ENCODE data around the gene RHOJ. TPM values are rescaled to one million over a fixed set of nuclear protein-coding genes. Genes with fewer than 3 reads are reported as not detected.

The RHOJ gene
- total RNA-seq, 1 experiment from 2014 or later: not detected

DNA sequence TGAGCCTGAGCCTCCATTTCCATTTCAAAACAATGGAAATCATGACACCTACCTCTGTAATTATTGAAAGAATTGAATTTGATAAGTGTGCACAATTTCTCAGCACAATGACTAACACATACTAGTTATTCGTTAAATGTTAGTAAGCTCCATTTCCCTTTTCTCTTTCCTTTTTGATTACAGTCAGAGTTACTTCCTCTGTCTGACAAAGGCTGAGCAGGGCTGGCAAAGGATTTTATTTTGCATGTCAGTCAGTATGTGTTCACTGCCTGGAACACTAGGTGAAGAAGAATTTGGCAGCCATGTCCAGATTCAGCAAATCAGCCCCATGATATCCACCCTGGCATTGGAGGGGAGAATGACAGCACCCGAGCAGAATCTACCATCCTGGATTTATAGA, 12.2 kb upstream of the RHOJ start:
- Histone ChIP-seq H3K27me3 (ENCODE audit: control insufficient read depth, insufficient read depth, low read length) (no peaks in the 10 kb centered on the region), H3K4me3 (ENCODE audit: insufficient read depth, low read depth, low read length) (no peak overlapping the region), H3K36me3 (replicated peaks; ENCODE audit: control insufficient read depth, insufficient read depth, low read length) (no peaks in the 10 kb centered on the region)
- no peak for DNase-seq

DNA sequence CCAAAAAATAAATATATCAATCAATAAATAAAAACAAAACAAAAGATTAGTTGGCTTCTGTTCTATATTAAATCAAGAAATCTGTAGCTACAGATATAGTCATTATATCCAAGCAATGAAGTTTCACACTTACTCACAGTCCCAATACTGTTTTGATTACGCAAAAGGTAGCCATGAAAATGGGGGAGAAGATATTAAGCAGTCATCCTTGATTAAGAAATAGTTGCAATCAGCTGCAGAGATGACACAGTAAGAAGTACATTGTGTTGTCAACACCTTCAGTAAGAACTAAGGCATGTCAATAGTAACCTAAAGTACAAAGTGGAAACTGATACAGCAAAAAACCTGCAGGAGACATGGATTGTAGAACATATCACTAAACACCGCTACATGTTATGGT, 11.0 kb upstream of the RHOJ start:
- Histone ChIP-seq H3K36me3 (replicated peaks; ENCODE audit: control insufficient read depth, insufficient read depth, low read length) (no peaks in the 10 kb centered on the region), H3K27me3 (ENCODE audit: control insufficient read depth, insufficient read depth, low read length) (no peaks in the 10 kb centered on the region), H3K4me3 (ENCODE audit: insufficient read depth, low read depth, low read length) (no peak overlapping the region)
- no peak for DNase-seq

DNA sequence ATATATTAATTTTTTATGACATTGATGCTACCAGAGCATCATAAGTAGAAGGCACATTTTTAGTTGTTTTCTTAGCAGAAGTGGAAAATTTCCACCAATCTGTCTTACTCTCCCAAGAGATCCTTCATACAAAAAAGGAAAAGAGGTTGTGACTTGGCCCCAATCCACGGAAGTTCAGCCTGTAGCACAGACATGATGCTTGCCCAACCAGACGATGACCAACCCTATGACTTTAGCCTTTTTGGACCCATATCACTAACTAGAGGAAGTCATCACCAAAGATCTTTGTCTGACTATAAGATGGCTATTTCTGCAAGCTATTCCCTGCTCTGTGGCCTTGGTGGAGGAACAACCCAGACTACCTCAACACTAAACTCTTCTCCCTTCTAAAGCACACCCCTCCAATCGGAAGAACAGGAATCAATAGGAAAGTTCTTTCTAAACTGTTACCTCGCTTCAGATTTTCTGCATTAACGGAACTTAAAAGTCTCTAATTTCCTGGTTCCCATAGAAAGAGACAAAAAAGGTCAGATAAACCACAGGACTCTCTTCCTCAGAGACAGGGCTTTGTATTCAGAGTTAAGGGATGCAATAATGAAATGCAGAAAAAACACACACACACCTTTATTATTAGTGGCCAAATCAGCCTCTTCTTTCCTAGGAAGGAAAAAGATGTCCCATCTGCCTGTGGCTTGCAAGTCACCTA, 4.1 kb upstream of the RHOJ start:
- no peak overlapping the region for H3K4me3 ChIP-seq (ENCODE audit: insufficient read depth, low read depth, low read length)
- DNase-seq: no peak
- no peaks in the 10 kb centered on the region for H3K27me3 ChIP-seq (ENCODE audit: control insufficient read depth, insufficient read depth, low read length)
- H3K36me3 ChIP-seq (replicated peaks; ENCODE audit: control insufficient read depth, insufficient read depth, low read length): no peaks in the 10 kb centered on the region

DNA sequence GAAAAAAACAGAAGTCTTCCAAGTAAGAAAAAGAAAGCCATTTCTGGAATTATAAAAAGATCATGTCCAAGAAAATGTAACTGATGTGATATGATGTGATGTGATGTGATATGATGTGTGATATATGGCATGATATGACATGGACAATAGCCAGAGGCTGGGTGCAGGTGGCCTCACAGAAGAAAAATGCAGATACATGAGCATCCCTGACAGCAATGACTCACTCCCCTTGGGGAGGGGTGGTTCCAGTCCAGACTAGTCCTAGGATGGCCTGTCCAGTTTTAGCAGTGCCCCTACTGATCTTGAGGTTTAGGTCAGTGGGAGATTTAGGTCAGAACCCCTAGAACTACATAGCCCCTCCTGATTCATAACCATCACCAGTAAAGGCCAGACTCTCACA, 3.5 kb upstream of the RHOJ start:
- DNase-seq: no peak
- H3K4me3 ChIP-seq (ENCODE audit: insufficient read depth, low read depth, low read length): no peak overlapping the region

DNA sequence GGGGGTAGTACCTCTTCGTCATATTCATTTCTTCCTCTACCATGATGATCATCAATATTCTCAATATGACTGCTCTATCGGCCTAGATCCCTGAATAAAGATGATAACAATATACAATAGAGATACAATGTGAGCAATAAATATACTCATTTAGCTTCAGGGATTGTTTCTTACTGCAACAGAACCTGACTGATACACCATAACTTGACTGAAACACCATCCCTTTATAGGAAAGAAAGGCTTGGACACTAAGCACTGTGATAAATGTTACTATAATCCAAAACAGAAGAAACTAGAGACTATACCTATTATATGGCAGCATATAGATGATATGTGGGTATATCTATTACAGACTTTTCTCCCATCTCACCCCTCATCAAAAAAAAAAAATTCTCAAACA, 1.2 kb upstream of the RHOJ start:
- H3K4me3 ChIP-seq (ENCODE audit: insufficient read depth, low read depth, low read length): no peak overlapping the region
- DNase-seq: no peak
- H3K36me3 ChIP-seq (replicated peaks; ENCODE audit: control insufficient read depth, insufficient read depth, low read length): no peaks in the 10 kb centered on the region

More for the DNA sequence above, 3.5 kb upstream of the RHOJ start:
- no peaks in the 10 kb centered on the region for H3K27me3 ChIP-seq (ENCODE audit: control insufficient read depth, insufficient read depth, low read length)
- no peaks in the 10 kb centered on the region for H3K36me3 ChIP-seq (replicated peaks; ENCODE audit: control insufficient read depth, insufficient read depth, low read length)

DNA sequence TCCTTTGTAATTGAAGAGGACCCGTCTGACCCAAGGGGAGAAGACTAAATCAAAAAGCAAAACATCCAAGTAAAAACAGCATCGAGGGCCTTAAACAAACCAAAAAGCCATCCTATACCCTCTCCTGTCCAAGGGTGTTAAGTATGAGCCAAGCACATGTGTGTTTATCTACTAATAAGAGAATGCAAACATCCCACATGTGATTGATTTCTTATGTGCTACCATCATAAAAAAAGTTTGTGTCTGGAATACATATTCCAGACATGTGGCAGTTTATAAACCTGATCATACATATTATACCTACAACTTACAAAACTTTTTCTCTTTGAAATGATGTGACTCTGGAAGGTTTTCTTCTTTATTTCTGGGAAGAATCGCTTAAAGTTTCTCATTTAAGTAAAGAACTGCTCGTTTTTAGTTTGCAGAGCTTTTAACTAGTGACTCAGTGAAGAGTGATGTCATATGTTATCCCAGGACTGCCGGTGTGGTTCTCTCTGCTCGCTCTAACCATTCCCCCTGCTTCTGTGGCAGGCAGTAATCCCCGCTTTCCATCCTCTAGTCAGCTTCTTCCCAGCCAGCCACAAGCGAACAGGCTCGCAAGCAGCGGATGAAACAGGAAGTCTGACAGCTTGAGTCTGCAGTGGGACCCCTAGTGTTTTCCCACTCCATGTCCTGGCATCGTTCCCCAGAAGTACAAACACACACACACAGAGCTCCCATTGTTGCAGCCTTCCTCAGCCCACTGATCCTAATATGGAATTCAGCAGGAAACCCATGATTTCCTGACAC, 431 bp upstream of the RHOJ start:
- Histone ChIP-seq H3K27me3 (ENCODE audit: control insufficient read depth, insufficient read depth, low read length) (no peaks in the 10 kb centered on the region), H3K4me3 (ENCODE audit: insufficient read depth, low read depth, low read length) (no peak overlapping the region), H3K36me3 (replicated peaks; ENCODE audit: control insufficient read depth, insufficient read depth, low read length) (no peaks in the 10 kb centered on the region)
- DNase-seq: peak; percentile 12

More for the DNA sequence above, 1.2 kb upstream of the RHOJ start:
- no peaks in the 10 kb centered on the region for H3K27me3 ChIP-seq (ENCODE audit: control insufficient read depth, insufficient read depth, low read length)

DNA sequence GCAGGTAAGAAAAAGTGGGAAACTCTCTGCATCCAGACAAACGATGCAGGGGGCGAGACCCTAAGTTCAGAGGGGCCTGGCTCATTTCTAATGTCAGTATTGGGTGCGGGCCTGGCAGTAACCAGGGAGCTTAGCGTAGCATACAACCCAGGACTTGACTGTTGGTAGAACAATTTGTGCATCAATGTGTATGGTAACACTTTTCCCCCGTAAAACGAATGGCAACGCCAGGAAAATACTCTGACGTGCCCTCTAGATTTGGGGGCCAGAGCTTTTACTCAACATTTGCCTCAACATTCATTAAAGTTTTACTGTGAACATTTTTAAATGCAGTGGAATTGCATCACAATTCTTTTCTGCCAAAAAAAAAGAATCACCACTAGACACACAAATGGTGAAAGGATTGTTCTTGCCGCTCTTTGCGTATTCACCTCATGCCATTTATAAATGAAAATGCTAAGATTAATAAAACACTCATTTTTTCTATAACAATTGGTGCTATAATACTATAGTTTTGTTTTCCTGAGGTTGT, 867 bp downstream of the RHOJ start:
- Histone ChIP-seq H3K27me3 (ENCODE audit: control insufficient read depth, insufficient read depth, low read length) (no peaks in the 10 kb centered on the region), H3K36me3 (replicated peaks; ENCODE audit: control insufficient read depth, insufficient read depth, low read length) (no peaks in the 10 kb centered on the region), H3K4me3 (ENCODE audit: insufficient read depth, low read depth, low read length) (no peak overlapping the region)
- no peak for DNase-seq

DNA sequence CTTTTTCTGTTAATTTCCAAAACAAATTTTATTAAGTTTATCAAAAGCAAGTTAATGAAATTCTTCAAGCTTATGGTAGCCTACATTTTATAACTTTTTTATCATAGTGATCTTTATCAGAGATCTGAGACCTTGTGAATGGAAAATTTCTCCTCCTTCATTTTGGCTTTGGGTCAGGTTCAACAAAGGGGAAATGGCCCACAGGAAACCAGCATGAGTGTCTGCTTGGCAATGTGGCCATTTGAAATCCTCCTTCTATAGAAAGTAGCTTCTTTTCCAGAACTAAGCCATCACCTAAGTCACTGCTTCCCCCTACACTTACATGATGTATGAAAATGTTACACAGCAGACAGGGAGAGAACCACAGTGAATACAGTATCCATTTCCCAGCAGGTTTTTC, 1.6 kb downstream of the RHOJ start:
- no peak for DNase-seq
- H3K36me3 ChIP-seq (replicated peaks; ENCODE audit: control insufficient read depth, insufficient read depth, low read length): no peaks in the 10 kb centered on the region
- H3K27me3 ChIP-seq (ENCODE audit: control insufficient read depth, insufficient read depth, low read length): no peaks in the 10 kb centered on the region
- no peak overlapping the region for H3K4me3 ChIP-seq (ENCODE audit: insufficient read depth, low read depth, low read length)

DNA sequence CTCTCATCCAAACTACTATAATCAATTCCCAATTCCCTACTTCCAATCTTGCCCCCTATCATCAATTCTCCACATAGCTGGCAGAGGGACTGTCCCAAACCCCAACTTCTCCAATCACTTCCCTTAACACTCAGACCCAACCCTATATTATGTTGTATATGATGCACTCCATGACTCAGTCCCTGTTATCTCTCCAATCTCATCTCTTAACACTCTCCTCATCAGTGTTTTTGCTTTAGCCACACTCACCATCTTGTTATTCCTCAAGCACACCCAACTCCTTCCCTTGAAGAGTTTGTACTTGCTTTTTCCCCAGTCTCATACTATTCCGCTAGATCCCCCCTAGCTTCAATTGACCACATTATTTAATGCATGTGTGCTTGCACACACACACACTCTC, 4.9 kb downstream of the RHOJ start:
- no peak for DNase-seq
- no peak overlapping the region for H3K4me3 ChIP-seq (ENCODE audit: insufficient read depth, low read depth, low read length)
- H3K36me3 ChIP-seq (replicated peaks; ENCODE audit: control insufficient read depth, insufficient read depth, low read length): no peaks in the 10 kb centered on the region
- H3K27me3 ChIP-seq (ENCODE audit: control insufficient read depth, insufficient read depth, low read length): no peaks in the 10 kb centered on the region

DNA sequence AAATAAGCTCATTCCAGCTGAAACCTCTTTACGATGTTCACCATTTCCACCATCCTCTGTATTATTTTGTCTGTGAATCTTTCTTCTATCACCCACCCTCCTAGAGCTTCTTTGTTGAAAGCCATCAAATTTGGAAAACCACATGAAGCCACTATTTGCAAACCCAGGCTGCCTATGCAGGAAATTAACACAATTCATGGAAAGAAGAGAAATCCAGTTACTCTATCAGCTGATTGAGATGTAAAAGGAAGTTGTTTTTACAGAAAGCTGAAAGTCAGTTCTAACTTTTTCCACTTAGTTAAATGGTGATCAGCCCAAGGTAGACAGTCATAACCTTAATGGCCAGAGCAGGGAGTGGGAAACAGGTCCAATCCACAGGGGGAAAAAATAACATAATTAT, 6.6 kb downstream of the RHOJ start:
- Histone ChIP-seq H3K4me3 (ENCODE audit: insufficient read depth, low read depth, low read length) (no peak overlapping the region), H3K36me3 (replicated peaks; ENCODE audit: control insufficient read depth, insufficient read depth, low read length) (no peaks in the 10 kb centered on the region), H3K27me3 (ENCODE audit: control insufficient read depth, insufficient read depth, low read length) (no peaks in the 10 kb centered on the region; the same call in 1 of the 2 replicates)
- no peak for DNase-seq

DNA sequence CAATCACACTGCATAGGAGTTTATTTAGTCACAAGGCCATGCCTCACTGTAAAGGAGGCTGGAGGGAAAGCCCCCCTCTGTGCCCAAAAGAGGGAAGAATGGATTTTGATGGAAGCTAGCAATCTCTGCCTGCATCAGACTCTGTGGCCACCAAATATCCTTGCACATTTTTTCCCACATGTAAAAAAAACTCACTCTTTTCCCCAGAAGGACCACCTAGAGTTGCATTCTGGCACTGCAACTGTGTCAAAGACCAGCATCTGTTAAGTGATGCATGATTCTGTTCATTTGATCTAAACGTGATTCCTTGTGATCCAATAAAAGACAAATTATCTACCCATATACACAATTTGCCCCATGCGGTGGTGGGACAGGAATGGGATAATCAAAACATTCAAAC, 8.0 kb downstream of the RHOJ start:
- H3K4me3 ChIP-seq (ENCODE audit: insufficient read depth, low read depth, low read length): no peak overlapping the region
- H3K27me3 ChIP-seq (ENCODE audit: control insufficient read depth, insufficient read depth, low read length): no peaks in the 10 kb centered on the region; the same call in 1 of the 2 replicates
- no peak for DNase-seq
- no peaks in the 10 kb centered on the region for H3K36me3 ChIP-seq (replicated peaks; ENCODE audit: control insufficient read depth, insufficient read depth, low read length)

DNA sequence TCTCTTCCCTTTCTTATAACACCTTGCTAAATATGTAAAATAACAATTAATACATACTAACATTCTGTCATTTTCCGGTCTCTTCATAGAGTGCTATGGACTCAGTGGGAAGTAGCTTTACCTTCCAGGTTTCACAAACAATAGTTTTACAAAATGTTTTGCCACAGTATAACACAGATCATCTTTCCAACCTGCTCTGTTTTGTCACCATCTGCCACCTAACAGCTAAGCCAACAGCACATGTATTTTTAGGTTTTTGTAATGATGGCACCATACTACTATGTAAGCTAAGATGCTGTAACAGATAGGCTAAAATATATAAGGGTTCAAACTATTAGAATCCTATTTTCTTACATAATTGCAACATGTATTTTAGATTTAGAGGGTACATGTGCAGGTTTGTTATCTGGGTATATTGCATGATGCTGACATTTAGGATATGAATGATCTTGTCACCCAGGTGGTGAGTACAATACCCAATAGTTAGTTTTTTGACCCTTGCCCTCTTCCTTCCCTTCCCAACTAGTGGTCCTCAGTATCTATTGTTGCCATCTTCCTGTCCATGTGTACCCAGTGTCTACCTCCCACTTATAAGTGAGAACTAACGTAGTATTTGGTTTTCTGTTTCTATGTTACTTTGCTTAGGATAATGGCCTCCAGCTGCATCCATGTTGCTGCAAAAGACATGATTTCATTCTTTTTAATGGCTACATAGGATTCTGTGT, 8.7 kb downstream of the RHOJ start:
- DNase-seq: no peak
- Histone ChIP-seq H3K4me3 (ENCODE audit: insufficient read depth, low read depth, low read length) (no peak overlapping the region), H3K36me3 (replicated peaks; ENCODE audit: control insufficient read depth, insufficient read depth, low read length) (no peaks in the 10 kb centered on the region), H3K27me3 (ENCODE audit: control insufficient read depth, insufficient read depth, low read length) (no peaks in the 10 kb centered on the region; the same call in 1 of the 2 replicates)

DNA sequence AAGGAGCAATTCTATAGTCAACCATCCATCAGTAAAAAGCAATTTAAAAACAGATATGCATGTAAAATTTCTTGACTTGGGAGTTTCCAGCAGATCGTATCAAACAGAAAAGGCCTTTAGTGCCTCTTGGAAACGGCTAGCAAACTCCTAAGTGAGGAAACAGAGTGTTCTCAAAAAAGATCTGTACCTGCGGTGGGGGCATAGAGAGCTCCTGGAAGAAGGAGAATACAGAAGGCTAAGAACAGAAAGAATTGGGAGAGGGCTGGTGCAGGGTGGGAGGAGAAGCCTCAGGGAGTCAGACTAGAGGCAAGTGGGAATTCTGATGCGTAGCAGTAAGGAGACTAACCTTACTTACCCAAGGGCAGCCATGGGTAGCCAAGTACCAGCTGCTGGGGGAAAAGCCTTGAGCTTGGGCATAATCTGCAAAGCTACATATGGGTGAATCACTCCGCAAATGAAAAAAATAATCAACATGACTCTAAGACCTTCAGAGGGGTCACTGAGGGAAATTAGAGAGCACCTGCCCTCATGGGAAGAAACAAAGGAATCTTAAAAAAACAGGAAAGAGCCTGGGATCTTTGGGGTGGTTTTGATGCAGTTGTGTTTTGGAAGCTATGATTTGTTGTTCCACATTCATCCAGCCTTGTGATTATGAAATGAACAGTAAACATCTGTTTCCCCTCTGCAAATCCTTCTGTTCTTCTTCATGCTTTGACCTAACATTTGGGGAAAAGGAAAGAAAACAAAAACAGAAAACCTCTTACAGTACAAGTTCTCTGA, 10.4 kb downstream of the RHOJ start:
- Histone ChIP-seq H3K36me3 (replicated peaks; ENCODE audit: control insufficient read depth, insufficient read depth, low read length) (no peaks in the 10 kb centered on the region), H3K4me3 (ENCODE audit: insufficient read depth, low read depth, low read length) (no peak overlapping the region), H3K27me3 (ENCODE audit: control insufficient read depth, insufficient read depth, low read length) (no peaks in the 10 kb centered on the region; the same call in 1 of the 2 replicates)
- DNase-seq: no peak

DNA sequence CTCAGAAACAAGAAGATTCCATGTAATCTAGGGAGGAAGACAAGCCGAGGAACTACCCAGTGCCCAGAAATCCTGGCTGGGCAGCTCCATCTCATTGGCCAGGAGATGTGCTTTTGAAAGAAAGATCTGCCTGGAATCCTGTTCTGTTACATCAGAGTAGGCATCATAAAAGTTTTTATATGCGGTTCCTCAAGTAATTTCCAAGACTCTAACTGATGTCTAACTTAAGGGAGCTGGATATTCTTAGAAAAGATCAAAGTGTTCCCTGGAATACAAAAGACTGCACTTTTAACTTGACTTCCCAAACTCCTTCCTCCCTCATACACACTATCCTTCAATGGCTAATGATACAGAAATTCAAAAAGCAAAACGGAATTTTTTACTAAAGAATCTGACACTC, 16.3 kb downstream of the RHOJ start:
- H3K4me3 ChIP-seq (ENCODE audit: insufficient read depth, low read depth, low read length): no peak overlapping the region
- H3K27me3 ChIP-seq (ENCODE audit: control insufficient read depth, insufficient read depth, low read length): no peaks in the 10 kb centered on the region
- no peaks in the 10 kb centered on the region for H3K36me3 ChIP-seq (replicated peaks; ENCODE audit: control insufficient read depth, insufficient read depth, low read length)
- no peak for DNase-seq
